Lung (tissue), 12 donors: ENCODE measurements around the gene CCDC6. TPM values are rescaled to one million over a fixed set of nuclear protein-coding genes. Genes with fewer than 3 reads are reported as not detected.

Source experiments
- ATAC-seq: fragments of 200-7000 bp; cut with Tn5 transposase; one replicate; pipeline ENCODE4 v1.9.1; 2020; ENCODE audit warnings: moderate number of reproducible peaks; ENCODE audit not compliant: insufficient read depth, low FRiP score
- DNase-seq, 3 donors: peaks; one replicate each; pipeline ENCODE4 v3.0.0-alpha.2; 2013 to 2017
- H3K27ac ChIP-seq, 2 donors: one replicate each; pipeline ENCODE4 v1.5.1; 2013; ENCODE audit warnings: mild to moderate bottlenecking in 2 of 2, moderate library complexity in 2 of 2, control low read depth in 1 of 2, inconsistent platforms in 1 of 2, low read depth in 1 of 2, low read length in 1 of 2
- H3K27me3 ChIP-seq, 3 donors: one replicate each; pipeline ENCODE4 v1.5.1; 2013; ENCODE audit warnings: low read length in 2 of 3; ENCODE audit not compliant: control insufficient read depth in 3 of 3, insufficient read depth in 3 of 3
- H3K36me3 ChIP-seq, 4 donors: one replicate each; pipeline ENCODE4 v1.5.1; 2013; ENCODE audit warnings: low read length in 4 of 4, mild to moderate bottlenecking in 1 of 4, moderate library complexity in 1 of 4; ENCODE audit not compliant: control insufficient read depth in 4 of 4, insufficient read depth in 4 of 4
- H3K4me1 ChIP-seq, 5 donors: one replicate each; pipeline ENCODE4 v1.5.1; 2013; ENCODE audit warnings: low read length in 5 of 5, mild to moderate bottlenecking in 2 of 5, moderate library complexity in 1 of 5; ENCODE audit not compliant: control insufficient read depth in 5 of 5, insufficient read depth in 5 of 5
- H3K4me3 ChIP-seq: one replicate; pipeline ENCODE4 v1.5.1; 2013; ENCODE audit warnings: mild to moderate bottlenecking, control low read depth, moderate library complexity
- H3K9ac ChIP-seq, 2 donors: one replicate each; pipeline ENCODE4 v1.5.1; 2013; ENCODE audit warnings: low read length in 2 of 2, control low read depth in 1 of 2; ENCODE audit not compliant: insufficient read depth in 1 of 2
- H3K9me3 ChIP-seq, 4 donors: one replicate each; pipeline ENCODE4 v1.5.1; 2013; ENCODE audit warnings: low read length in 3 of 4, mild to moderate bottlenecking in 1 of 4, moderate library complexity in 1 of 4; ENCODE audit not compliant: control insufficient read depth in 4 of 4, insufficient read depth in 3 of 4
- CTCF ChIP-seq: IDR thresholded peaks from 2 replicates; pipeline ENCODE4 v1.5.1; 2012; ENCODE audit warnings: mild to moderate bottlenecking; ENCODE audit errors: control extremely low read depth, extremely low read depth
- WGBS, 2 donors: extraction: QIAGEN DNeasy Blood & Tissue Kit; methylation state at CpG; one replicate each; pipeline ENCODE4 v1.1.7; 2013; 5-methylcytosine and 5-hydroxymethylcytosine counted together
- polyA plus RNA-seq, 2 donors: library from polyadenylated mRNA; stranded (reverse); fragments of 200-250 nt; gene quantifications; one replicate each; pipeline ENCODE4 v1.2.1, GENCODE V29; 2013
- total RNA-seq, 2 donors: library from RNA; depleted of rRNA in 1 of 2; stranded (reverse); fragments of >200 nt in 1 of 2; gene quantifications; one replicate each; pipeline ENCODE4 v1.2.1, GENCODE V29; 2014 to 2021
- donor health status: control.
- donor health status: control.
- donor health status: Bipolar disorder and iron deficiency.
- donor health status: healthy.
- donor health status: DM: yes; HTN: yes; CAD: no.

The CCDC6 gene
- total and polyA plus RNA-seq, 4 donors = 13.2 to 77.2 (median 28.1) TPM

- TF ChIP-seq CTCF = no peak
- ATAC-seq (no peak), DNase-seq (no peak)
- H3K27ac ChIP-seq = no peak overlapping the region
- no peak overlapping the region for H3K4me3 ChIP-seq
- H3K9ac ChIP-seq = no peak overlapping the region
- no peaks in the 10 kb centered on the region for H3K4me1 ChIP-seq
- peaks cover 0 to 7% (median under 1%) of the 10 kb centered on the region in 4 donors for H3K9me3 ChIP-seq
- no peaks in the 10 kb centered on the region for H3K36me3 ChIP-seq
- WGBS, 2 donors = 91 to 96% methylated on average over 2 of the region's 2 CpGs
- no peaks in the 10 kb centered on the region for H3K27me3 ChIP-seq
These were observed 19.7 kb upstream of the CCDC6 start for GRCh38 chr10:59926086-59926485.

- ATAC-seq (no peak), DNase-seq (no peak)
- Histone ChIP-seq H3K9ac (no peak overlapping the region), H3K9me3 (peaks cover 0 to 7% (median 2%) of the 10 kb centered on the region in 4 donors), H3K27me3 (no peaks in the 10 kb centered on the region), H3K27ac (no peak overlapping the region), H3K4me3 (no peak overlapping the region), H3K36me3 (no peaks in the 10 kb centered on the region), H3K4me1 (no peaks in the 10 kb centered on the region)
- WGBS, 2 donors = 59 to 63% methylated on average over 3 of the region's 3 CpGs
- no peak for TF ChIP-seq CTCF
These were observed 16.6 kb upstream of the CCDC6 start for GRCh38 chr10:59922907-59923306.

GRCh38 chr10:59917922-59918321 is 11.6 kb upstream of the CCDC6 start:
- Histone ChIP-seq H3K36me3 (no peaks in the 10 kb centered on the region), H3K27ac (no peak overlapping the region), H3K9ac (no peak overlapping the region), H3K4me1 (no peaks in the 10 kb centered on the region), H3K9me3 (peaks cover 0 to 4% (median 2%) of the 10 kb centered on the region in 4 donors), H3K4me3 (no peak overlapping the region), H3K27me3 (no peaks in the 10 kb centered on the region)
- TF ChIP-seq CTCF = no peak
- ATAC-seq (no peak), DNase-seq (no peak)
- WGBS, 2 donors = 78 to 80% methylated on average over 1 of the region's 1 CpG

- Histone ChIP-seq H3K36me3 (no peaks in the 10 kb centered on the region), H3K4me3 (no peak overlapping the region), H3K9ac (no peak overlapping the region), H3K4me1 (no peaks in the 10 kb centered on the region), H3K9me3 (no peaks in the 10 kb centered on the region), H3K27ac (no peak overlapping the region), H3K27me3 (no peaks in the 10 kb centered on the region)
- TF ChIP-seq CTCF = no peak
- no peak for DNase-seq
- no peak for ATAC-seq
These were observed 7.3 kb upstream of the CCDC6 start for GRCh38 chr10:59913547-59914237.
